GM21390 (cell line): Measurements from ENCODE around the gene IBA57.
"Not testable (repeated sequence)": the region's sequence is repeated elsewhere in the genome, so short reads cannot be mapped to it uniquely, and the experiment has no call there.

Source experiments
- ATAC-seq: cut with Tn5 transposase; IDR thresholded peaks from one replicate; pipeline ENCODE4 v1.9.1; 2021; ENCODE audit not compliant: unreplicated experiment

IBA57 gene

DNA sequence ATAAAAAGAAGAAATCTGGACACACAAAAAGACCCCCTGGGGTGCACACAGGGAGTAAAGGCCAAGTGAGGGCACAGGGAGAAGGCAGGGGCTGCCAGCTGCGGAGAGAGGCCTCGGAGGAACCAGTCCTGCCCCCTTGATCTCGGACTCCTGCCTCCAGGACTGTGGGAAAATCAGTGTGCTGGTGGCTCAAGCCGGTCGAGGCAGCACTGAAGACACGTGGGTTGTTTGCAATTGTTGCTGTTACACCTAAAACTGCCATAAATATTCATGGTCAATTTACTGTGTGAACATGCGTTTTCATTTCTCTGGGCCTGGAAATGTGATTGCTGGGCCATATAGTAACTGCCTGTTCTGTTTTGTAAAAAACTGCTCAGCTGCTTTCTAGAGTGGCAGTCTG is 18.5 kb downstream of the IBA57 start:
- ATAC-seq = no peak

GRCh38 chr1:228185641-228185965 is 20.0 kb downstream of the IBA57 start:
- ATAC-seq = no peak

DNA sequence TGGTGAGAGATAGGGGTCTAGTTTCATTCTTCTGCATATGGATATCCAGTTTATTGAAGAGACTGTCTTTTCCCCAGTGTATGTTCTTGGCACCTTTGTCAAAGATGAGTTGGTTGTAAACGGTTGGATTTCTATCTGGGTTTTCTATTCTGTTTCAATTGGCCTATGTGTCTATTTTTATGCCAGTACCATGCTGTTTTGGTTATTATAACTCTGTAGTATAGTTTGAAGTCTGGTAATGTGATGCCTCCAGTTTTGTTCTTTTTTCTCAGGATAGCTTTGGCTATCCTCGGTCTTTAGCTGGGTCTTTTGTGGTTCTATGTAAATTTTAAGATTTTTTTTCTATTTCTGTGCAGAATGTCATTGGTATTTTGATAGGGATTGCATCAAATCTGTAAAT is 22.6 kb downstream of the IBA57 start:
- not testable (repeated sequence) for ATAC-seq

- no peak for ATAC-seq
Measured at GRCh38 chr1:228190182-228190581, 24.6 kb downstream of the IBA57 start.

DNA sequence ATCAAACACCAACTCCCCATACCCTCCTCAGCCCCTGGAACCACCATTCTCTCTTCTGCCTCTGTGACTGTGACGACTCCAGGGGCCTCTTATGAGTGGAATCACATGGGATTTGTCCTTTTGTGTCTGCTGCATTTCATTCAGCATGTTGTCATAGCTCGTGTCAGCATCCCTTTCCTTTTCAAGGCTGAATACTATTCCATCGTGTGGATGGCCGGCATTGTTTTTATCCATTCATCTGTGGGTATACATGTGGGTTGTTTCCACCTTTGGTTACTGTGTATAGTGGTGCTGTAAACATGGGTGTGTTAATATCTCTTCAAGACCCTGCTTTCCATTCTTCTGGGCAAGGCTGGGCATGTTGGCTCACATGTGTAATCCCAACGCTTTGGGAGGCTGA is 25.2 kb downstream of the IBA57 start:
- ATAC-seq = no peak

- no peak for ATAC-seq
Measured at GRCh38 chr1:228194436-228194835, 28.8 kb downstream of the IBA57 start.

DNA sequence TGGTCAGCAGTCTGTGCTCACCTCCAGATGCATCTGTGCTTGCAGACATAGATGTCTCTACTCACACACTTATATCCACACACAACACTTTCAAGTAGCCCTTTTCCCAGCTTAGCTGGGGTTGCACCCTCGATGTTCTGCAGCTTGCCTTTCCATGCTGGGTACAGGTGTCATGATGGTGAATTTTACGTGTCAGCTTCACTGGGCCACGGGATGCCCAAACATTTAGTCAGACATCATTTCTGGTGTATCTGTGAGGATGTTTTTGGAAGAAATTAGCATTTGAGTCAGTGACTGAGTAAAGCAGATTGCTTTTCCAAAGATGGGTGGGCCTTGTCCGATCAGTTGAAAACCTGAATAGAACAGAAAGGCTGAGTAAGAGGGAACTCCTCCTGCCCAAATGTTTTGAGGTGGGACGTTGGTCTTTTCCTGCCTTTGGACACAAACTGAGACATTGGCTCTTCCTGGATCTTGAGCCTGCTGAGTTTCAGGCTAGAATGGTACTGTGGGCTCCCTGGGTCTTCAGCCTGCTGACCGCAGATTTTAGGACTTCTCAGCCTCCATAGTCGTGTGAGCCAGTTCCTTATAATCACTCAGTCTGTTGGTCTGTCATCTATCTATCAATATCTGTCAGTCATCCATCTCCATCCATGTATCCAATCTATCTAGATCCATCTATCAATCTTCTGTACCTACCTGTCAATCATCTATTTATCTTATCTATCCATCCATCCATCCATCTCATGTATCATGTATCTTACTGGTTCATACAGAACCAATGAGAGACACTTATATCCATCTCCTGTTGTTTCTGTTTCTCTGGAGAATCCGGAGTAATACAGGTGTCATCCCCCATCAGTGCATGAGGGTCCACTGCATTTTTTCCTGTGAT is 29.6 kb downstream of the IBA57 start:
- no peak for ATAC-seq

GRCh38 chr1:228197555-228198147 is 32.0 kb downstream of the IBA57 start:
- no peak for ATAC-seq

DNA sequence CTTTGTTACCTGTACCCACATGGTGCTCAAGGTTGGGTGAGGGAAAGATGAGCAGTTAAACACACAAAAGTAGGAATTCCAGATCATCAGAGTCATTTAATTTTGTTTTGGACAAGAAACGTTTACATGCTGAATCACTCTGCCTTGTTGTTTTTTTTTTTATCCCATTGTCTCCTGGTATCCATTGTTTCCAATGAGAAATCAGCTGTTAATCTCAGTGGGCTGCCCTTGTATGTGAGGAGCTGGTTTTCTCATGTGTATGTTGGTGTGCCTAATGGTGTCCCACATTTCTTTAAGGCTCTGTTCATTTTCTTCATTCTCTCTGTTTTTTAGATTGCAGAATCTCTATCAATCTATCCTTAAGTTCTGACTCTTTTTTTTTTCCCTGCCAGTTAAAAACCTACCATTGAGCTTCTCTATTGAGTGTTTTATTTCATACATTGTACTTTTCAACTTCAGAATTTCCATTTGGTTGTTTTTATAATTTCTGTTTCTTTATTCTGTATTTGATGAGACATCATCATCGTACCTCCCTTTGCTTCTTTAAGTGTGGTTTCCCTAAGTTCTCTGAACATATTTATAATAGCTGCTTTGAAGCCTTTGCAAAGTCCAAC is 33.5 kb downstream of the IBA57 start:
- ATAC-seq = no peak

DNA sequence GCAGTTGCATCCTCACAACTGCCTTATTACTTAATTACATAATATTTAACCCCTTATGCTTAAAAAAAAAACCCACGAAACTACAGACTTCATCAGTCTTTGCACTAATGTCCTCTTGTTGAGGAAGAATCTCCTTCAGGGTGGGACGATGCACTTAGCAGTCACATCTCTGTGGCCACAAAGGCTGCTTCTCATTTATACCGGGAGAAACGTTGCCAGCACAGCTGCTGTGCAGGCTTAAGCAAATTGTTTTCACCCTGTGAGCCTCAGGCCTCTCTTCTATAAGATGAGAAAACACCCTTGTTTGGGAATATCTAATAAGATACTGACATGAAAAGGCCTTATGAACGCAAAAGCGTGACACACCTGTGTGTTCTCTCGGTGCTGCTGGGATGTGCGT is 39.4 kb downstream of the IBA57 start:
- ATAC-seq = no peak

GRCh38 chr1:228205526-228206436 is 40.2 kb downstream of the IBA57 start:
- ATAC-seq = no peak

- no peak for ATAC-seq
Measured at GRCh38 chr1:228206582-228207351, 41.2 kb downstream of the IBA57 start.

- no peak for ATAC-seq
Measured at GRCh38 chr1:228207381-228207810, 41.8 kb downstream of the IBA57 start.

- ATAC-seq = no peak
Measured at GRCh38 chr1:228207851-228208821, 42.5 kb downstream of the IBA57 start, which contains the start of gene OBSCN. OBSCN (plus strand) TSS chr1:228208044; CDS start chr1:228211784, 3,740 bp downstream.

GRCh38 chr1:228208831-228209551 is 43.4 kb downstream of the IBA57 start:
- no peak for ATAC-seq

DNA sequence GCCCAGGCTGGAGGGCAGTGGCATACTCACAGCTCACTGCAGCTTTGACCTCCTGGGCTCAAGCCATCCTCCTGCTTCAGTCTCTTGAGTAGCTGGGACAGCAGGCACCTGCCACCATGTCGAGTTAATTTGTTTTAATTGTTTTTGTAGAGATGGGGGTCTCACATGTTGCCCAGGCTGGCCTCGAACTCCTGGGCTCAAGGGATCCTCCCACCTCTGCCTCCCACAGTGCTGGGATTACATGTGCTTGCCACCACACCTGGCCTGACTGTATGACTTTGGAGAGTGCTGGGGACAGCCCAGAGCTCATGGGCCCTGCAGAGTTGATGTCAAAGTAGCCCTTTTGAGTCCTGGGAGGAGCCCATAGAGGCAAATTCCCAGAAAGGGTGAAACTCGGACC is 44.1 kb downstream of the IBA57 start:
- no peak for ATAC-seq

GRCh38 chr1:228210076-228210651 is 44.6 kb downstream of the IBA57 start:
- no peak for ATAC-seq
